Tibial artery (tissue), 4 donors: Measurements from ENCODE around the gene TTC38.

Source experiments
- DNase-seq, 2 donors: peaks; one replicate each; pipeline ENCODE4 v3.0.0-alpha.2; 2019
- H3K27ac ChIP-seq, 2 donors: fragments of 200-600 bp; sonication (generic) in 1 of 2; 1 replicate in 1 of 2; 2 replicates in 1 of 2; pipeline ENCODE4 v1.5.1; 2018 to 2019; ENCODE audit warnings: mild to moderate bottlenecking in 1 of 2
- H3K27me3 ChIP-seq, 2 donors: fragments of 200-600 bp; sonication (generic) in 1 of 2; one replicate each; pipeline versions ENCODE4 v1.5.1 to v1.6.0; 2016 to 2019
- H3K36me3 ChIP-seq, 3 donors: fragments of 200-600 bp; sonication (generic) in 2 of 3; one replicate each; pipeline ENCODE4 v1.5.1; 2016 to 2019; ENCODE audit warnings: mild to moderate bottlenecking in 2 of 3
- H3K4me1 ChIP-seq, 4 donors: fragments of 200-600 bp; sonication (generic) in 2 of 4; 1 replicate in 3 of 4; 2 replicates in 1 of 4; pipeline ENCODE4 v1.5.1; 2016 to 2019
- H3K4me3 ChIP-seq, 2 donors: fragments of 200-600 bp; sonication (generic) in 1 of 2; 1 replicate in 1 of 2; 2 replicates in 1 of 2; pipeline ENCODE4 v1.5.1; 2018 to 2019; ENCODE audit warnings: mild to moderate bottlenecking in 2 of 2
- H3K9me3 ChIP-seq, 3 donors: fragments of 200-600 bp; sonication (generic) in 1 of 3; one replicate each; pipeline ENCODE4 v1.5.1; 2016 to 2019
- intact Hi-C: fragments of 100-400 bp; cut with DNase I; formaldehyde crosslinking; loops from one replicate; pipeline ENCODE4 v1.15.0; 2023; ENCODE audit warnings: low total_unique reads
- TF ChIP-seq, protein P1 (sequence below), 2 experiments: fragments of 200-600 bp in 1 of 2; fragments of 450-650 bp in 1 of 2; IDR thresholded peaks; one replicate each; pipeline ENCODE4 v1.5.1; 2017 to 2019; ENCODE audit warnings: antibody characterized with exemption in 2 of 2, mild to moderate bottlenecking in 1 of 2, moderate library complexity in 1 of 2

TTC38 gene

DNA sequence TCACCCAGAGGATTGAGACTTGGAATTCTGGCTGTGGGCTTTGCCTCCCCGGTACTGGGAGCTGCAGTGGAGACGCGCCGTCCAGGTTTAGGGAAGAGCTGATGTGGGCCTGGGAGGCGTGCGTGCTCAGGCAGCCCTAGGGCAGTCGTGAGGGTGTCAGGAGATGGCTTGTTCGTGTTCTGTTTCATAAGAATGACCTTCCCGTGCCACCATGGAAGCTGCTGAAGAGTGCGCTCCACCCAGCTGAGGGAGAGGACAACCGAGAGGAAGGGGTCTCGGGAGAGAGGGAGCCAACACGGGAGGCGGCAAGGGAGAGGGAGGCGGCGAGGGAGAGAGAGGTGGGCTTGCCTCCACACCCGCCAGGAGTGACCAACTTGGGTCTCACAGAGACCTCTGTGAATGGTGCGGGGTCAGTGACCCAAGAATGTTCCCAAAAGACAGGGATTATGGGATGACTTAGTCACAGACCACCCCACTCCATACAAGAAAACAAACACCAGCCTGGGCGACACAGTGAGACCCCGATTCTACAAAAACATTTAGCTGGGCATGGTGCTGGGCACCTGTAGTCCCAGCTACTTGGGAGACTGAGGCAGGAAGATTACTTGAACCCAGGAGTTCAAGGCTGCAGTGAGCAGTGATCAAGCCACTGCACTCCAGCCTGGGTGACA is 53.0 kb downstream of the TTC38 start:
- TF ChIP-seq, protein P1, sequence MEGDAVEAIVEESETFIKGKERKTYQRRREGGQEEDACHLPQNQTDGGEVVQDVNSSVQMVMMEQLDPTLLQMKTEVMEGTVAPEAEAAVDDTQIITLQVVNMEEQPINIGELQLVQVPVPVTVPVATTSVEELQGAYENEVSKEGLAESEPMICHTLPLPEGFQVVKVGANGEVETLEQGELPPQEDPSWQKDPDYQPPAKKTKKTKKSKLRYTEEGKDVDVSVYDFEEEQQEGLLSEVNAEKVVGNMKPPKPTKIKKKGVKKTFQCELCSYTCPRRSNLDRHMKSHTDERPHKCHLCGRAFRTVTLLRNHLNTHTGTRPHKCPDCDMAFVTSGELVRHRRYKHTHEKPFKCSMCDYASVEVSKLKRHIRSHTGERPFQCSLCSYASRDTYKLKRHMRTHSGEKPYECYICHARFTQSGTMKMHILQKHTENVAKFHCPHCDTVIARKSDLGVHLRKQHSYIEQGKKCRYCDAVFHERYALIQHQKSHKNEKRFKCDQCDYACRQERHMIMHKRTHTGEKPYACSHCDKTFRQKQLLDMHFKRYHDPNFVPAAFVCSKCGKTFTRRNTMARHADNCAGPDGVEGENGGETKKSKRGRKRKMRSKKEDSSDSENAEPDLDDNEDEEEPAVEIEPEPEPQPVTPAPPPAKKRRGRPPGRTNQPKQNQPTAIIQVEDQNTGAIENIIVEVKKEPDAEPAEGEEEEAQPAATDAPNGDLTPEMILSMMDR (IDR thresholded peaks at IDR 0.05): no peak
- no peak for DNase-seq

DNA sequence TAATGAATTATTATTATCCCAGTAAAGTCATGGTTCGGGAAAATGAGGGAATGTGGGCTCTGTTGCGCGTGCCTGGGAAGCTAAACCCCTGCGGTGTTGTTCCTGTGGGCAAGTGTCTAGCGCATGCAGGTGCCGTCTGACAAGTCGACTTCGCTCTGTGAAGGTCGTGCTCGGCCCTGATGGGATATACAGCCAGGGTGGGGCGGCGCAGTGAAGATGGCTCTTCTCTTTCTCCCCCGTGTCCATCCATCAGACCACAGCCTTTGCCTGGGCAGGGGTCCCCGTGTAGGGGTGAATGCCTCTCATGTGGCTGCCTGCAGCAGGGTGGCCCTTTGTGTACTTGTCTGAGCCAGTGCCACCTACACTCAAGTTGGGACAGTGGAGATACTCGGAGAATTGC is 54.9 kb downstream of the TTC38 start:
- intact Hi-C loops: no loop called here
- TF ChIP-seq, protein P1 (IDR thresholded peaks at IDR 0.05): no peak
- Histone ChIP-seq H3K9me3 (no peaks in the 10 kb centered on the region), H3K27me3 (no peaks in the 10 kb centered on the region), H3K27ac (no peak overlapping the region), H3K4me3 (no peak overlapping the region), H3K4me1 (no peaks in the 10 kb centered on the region), H3K36me3 (no peaks in the 10 kb centered on the region)
- DNase-seq: no peak

More for the DNA sequence above, 53.0 kb downstream of the TTC38 start:
- Histone ChIP-seq H3K4me1 (no peaks in the 10 kb centered on the region), H3K36me3 (no peaks in the 10 kb centered on the region), H3K27me3 (no peaks in the 10 kb centered on the region), H3K4me3 (no peak overlapping the region), H3K27ac (no peak overlapping the region), H3K9me3 (no peaks in the 10 kb centered on the region)
- intact Hi-C loops: no loop called here

DNA sequence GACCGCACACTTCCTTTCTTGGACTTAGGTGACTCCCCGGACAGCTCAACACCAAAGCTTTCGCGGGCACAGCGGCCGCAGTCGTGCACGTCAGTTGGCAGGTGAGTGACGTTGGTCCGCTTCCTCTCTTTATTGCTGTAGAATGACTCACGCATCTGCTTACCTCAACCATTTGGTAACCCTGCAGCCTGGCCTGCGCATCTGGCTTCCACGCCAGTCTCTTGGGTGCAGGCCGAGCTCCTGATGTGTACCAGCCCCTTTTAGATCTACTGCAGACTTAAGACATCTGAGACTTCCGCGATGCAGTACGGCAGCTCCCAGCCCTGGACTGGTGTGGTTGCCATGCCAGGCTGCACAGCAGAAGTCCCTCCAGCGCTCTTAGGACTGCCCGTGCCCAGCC is 55.4 kb downstream of the TTC38 start:
- TF ChIP-seq, protein P1 (IDR thresholded peaks at IDR 0.05): no peak
- intact Hi-C loops: no loop called here
- Histone ChIP-seq H3K27ac (no peak overlapping the region), H3K4me3 (no peak overlapping the region), H3K9me3 (no peaks in the 10 kb centered on the region), H3K36me3 (no peaks in the 10 kb centered on the region), H3K4me1 (no peaks in the 10 kb centered on the region), H3K27me3 (no peaks in the 10 kb centered on the region)
- no peak for DNase-seq

DNA sequence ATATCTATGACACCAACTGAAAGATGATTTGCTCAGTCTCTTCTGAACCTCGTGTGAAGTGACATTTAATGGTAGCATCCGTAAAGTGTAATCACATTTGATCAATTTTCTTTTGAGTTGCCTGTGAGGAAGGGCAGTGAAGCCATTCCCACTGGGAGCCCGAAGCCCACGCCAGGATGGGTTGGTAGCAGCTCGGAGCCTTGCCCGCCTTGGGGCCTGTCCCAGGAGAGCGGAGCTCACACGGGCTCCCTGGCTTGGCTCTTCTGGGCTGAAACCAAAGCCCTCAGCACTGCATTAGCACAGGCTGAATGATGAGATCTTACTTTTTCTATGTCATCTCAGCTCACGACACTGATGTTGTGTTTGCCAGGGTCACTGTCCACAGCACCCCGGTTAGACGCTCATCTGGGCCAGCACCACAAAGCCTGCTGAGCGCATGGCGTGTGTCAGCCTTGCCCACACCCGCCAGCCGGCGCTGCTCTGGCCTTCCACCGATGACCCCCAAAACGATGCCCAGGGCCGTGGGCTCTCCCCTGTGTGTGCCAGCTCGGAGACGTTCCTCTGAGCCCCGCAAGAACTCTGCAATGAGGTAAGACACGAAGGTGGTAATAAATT is 58.4 kb downstream of the TTC38 start:
- Histone ChIP-seq H3K27ac (no peak overlapping the region), H3K9me3 (no peaks in the 10 kb centered on the region), H3K4me3 (no peak overlapping the region), H3K4me1 (no peaks in the 10 kb centered on the region), H3K36me3 (no peaks in the 10 kb centered on the region), H3K27me3 (no peaks in the 10 kb centered on the region)
- intact Hi-C loops: no loop called here
- TF ChIP-seq, protein P1 (IDR thresholded peaks at IDR 0.05): no peak
- DNase-seq: no peak

DNA sequence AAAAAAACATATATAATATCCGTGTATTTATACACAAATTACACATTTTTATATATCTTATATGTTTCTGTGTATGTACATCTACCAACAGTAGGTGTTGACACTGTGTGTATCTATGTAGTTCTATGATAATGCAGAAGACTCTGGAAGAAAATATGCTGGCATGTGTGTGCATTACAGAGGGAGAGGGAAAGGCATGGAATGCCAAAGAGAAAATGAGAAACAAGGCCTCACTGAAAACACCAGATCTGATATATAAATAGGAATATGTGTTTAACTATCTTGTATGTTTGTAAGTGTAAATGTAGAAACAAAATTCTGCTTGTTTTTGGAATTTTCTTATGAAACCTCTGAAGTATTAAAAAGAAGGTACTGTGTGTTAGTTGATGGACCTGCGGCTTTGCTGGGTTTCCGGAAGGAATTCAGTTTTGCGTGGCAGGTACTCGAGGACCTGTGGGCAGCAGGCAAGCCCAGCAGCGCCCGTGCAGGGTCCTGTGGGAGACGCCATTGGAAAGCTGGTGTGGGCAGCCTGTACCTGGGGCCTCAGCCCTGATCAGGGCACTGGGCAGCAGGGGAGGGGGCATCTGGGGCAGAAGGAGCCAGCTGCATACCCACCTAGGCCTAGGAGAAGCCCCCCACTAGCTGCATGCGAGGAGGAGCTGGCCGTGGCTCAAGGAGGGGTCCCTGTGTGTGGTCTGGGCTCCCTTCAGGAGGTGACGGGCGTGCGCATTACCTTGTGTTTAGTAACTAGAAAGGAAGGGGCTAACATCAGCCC is 60.1 kb downstream of the TTC38 start:
- TF ChIP-seq, protein P1 (IDR thresholded peaks at IDR 0.05): no peak
- Histone ChIP-seq H3K27ac (no peak overlapping the region), H3K27me3 (no peaks in the 10 kb centered on the region), H3K9me3 (no peaks in the 10 kb centered on the region), H3K4me3 (no peak overlapping the region), H3K36me3 (no peaks in the 10 kb centered on the region), H3K4me1 (no peaks in the 10 kb centered on the region)
- DNase-seq: no peak
- intact Hi-C loops: no loop called here
